A673 (cell line): ENCODE results near the gene IFNAR1.

Experiments
- CTCF ChIP-seq: fragments of 300-800, 200-600 bp; sonication (generic); conservative IDR thresholded peaks from 2 replicates; pipeline ENCODE4 v1.5.1; 2017; ENCODE audit warnings: low read depth, mild to moderate bottlenecking, antibody characterized with exemption, low read length, moderate library complexity, mixed read lengths
- EZH2 ChIP-seq: fragments of 200-600 bp; sonication (generic); IDR thresholded peaks from 2 replicates; pipeline ENCODE4 v1.6.1; 2017; ENCODE audit warnings: borderline replicate concordance, low read depth, mild to moderate bottlenecking, mixed read lengths, antibody characterized with exemption, low read length; ENCODE audit not compliant: poor library complexity, severe bottlenecking

GRCh38 chr21:33355355-33355754 lies 30.6 kb downstream of the IFNAR1 start:
- TF ChIP-seq CTCF (no peak), EZH2 (no peak)
